ENCODE data around the gene R3HDM1.
A peak's percentile ranks its signal among the peaks of the same experiment; 100 is the strongest.

The R3HDM1 gene

DNA sequence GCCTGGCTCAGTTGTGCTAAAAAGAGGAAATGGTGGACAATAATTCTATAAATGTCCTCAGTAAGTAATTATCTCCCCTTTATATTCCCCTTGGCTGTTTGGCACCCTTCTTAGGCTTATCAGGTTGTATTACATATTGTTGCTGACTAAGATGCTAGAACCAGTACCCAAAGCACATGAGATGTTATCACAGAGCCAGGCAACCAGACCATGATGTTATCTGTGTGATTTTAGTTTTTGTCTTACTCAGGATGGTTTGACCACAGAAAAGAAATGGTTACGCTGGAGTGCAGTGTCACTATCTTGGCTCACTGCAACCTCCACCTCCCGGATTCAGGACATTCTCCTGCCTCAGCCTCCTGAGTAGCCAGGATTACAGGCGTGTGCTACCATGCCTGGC is 15.2 kb downstream of the R3HDM1 start:
- no peaks in the 10 kb centered on the region for H3K9me3 Mint-ChIP-seq
- peaks cover 22% of the 10 kb centered on the region for H3K4me1 Mint-ChIP-seq (ENCODE audit: low read depth)
- H3K4me3 Mint-ChIP-seq, result no peak overlapping the region
- H3K36me3 Mint-ChIP-seq (ENCODE audit: low read depth), result peaks cover 14% of the 10 kb centered on the region
- H3K27ac Mint-ChIP-seq, result no peak overlapping the region
- DNase-seq (ENCODE audit: low spot score), result peak; percentile 42
- H3K27me3 Mint-ChIP-seq (ENCODE audit: low read depth), result peaks cover 3% of the 10 kb centered on the region

DNA sequence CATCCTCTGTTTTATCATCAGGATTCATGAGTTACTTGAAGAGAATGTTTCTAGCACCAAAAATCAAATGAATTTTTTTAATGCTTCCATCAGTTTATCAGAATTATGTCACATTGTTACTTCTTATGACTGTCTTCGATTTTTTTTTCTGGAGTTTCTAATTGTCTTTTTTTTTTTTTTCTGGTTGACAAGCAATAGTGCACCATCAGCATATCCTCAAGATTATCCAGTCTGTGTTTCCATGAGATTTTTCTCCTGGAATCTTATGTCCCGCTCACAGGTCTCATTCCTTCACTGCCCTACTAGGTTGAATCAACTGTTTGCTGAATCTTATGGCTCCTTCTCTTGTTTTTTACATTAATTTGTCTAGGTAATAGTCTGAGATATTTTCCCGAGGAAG is 16.0 kb downstream of the R3HDM1 start:
- Mint-ChIP-seq H3K27me3 (ENCODE audit: low read depth) (peaks cover 3% of the 10 kb centered on the region), H3K9me3 (no peaks in the 10 kb centered on the region)

DNA sequence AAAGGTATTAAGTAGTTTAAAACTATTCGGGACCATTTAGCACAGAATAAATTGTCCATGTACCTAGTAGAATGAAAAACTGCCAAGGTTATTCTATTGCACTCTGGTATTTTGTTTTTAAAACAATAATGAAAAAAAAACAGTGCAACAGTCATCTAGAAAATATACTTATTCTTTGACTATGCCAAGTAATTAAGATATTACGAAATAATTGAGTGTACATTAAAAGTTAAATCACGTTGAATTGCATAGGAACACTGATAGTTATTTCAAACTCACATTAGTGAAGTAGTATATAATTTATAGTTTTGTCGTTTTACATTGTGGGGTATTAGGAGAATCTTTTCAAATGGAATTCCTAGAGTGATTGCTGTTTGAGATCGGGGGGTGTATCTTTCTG is 20.1 kb downstream of the R3HDM1 start:
- Mint-ChIP-seq H3K27me3 (ENCODE audit: low read depth) (peaks cover 3% of the 10 kb centered on the region), H3K4me3 (no peak overlapping the region), H3K9me3 (no peaks in the 10 kb centered on the region), H3K4me1 (ENCODE audit: low read depth) (peaks cover 6% of the 10 kb centered on the region), H3K36me3 (ENCODE audit: low read depth) (peaks cover 12% of the 10 kb centered on the region), H3K27ac (no peak overlapping the region)
- no peak for DNase-seq (ENCODE audit: low spot score)

More for the DNA sequence above, 16.0 kb downstream of the R3HDM1 start:
- Mint-ChIP-seq H3K27ac (no peak overlapping the region), H3K4me3 (no peak overlapping the region), H3K4me1 (ENCODE audit: low read depth) (peaks cover 22% of the 10 kb centered on the region), H3K36me3 (ENCODE audit: low read depth) (peaks cover 12% of the 10 kb centered on the region)
- no peak for DNase-seq (ENCODE audit: low spot score)

DNA sequence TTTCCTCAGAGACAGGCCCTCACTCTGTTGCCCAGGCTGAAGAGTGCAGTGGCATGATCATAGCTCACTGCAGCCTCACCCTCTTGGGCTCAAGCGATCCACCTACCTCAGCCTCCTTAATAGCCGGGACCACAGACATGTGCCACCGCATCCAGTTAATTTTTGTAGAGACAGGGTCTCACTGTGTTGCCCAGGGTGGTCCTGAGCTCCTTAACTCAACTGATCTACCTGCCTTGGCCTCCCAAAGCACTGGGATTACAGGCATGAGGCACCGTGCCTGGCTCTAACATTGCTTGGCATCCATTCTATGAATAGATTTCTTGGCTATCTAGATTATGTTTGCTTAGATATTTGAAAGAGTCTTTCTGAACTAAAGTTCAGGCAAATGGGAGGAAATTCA is 21.6 kb downstream of the R3HDM1 start:
- Mint-ChIP-seq H3K27ac (no peak overlapping the region), H3K27me3 (ENCODE audit: low read depth) (peaks cover 3% of the 10 kb centered on the region), H3K4me1 (ENCODE audit: low read depth) (no peaks in the 10 kb centered on the region), H3K36me3 (ENCODE audit: low read depth) (peaks cover 12% of the 10 kb centered on the region), H3K4me3 (no peak overlapping the region), H3K9me3 (no peaks in the 10 kb centered on the region)
- no peak for DNase-seq (ENCODE audit: low spot score)

DNA sequence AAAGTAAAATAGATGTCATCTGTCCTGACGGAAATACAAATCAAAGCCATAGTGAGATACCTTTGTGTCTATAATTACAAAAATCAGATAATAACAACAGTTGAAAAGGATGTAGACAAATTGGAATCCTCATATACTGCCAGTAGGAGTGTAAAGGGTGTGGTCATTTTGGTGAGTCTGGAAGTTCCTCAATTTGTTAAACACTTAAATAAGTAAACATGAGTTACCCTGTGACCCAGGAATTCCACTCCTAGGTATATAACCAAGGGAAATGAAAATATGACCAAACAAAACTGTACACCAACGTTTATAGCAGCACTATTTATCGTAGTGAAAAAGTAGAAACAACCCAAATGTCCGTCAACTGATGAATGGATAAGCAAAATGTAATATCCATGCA is 24.0 kb downstream of the R3HDM1 start:
- Mint-ChIP-seq H3K27me3 (ENCODE audit: low read depth) (no peaks in the 10 kb centered on the region), H3K36me3 (ENCODE audit: low read depth) (peaks cover 7% of the 10 kb centered on the region), H3K4me3 (no peak overlapping the region), H3K27ac (no peak overlapping the region), H3K9me3 (no peaks in the 10 kb centered on the region), H3K4me1 (ENCODE audit: low read depth) (no peaks in the 10 kb centered on the region)
- DNase-seq (ENCODE audit: low spot score), result no peak

DNA sequence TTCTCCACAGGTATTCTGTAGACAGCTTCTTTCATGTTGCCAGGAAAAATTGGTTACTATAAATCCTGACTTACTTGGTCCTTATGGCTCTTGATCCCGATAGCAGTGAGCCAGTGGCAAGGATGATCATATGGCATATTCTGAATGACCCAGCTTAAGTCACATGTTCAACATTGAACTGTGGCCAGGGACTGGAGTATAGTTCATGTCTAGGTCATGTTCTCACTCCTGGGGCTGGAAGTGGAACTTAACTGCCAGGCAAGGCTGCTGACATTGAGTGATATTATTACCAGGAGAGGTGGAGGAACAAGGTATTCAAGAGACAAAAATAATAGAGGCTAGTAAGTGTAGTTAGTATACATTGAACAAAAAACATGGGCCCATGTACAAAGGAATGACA is 26.2 kb downstream of the R3HDM1 start:
- H3K27ac Mint-ChIP-seq, result no peak overlapping the region

DNA sequence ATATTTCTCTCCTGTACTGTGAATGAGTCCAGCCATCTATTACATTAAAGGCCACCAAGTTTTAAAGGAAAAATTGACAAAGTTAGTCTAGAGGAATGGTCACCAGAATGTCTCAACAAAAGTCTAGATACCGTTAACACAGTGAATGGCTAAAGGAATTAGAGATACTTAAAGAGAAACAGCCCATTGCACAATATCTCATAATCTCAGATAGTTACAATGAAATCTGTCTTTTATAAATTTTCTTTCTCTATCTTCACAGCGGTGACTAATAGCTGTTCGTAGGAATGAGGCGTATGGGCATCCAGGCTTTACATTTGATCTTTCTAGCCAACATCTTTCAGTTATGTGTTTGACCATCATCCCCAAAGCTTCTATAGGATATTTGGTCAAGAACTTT is 30.6 kb downstream of the R3HDM1 start:
- no peak overlapping the region for H3K27ac Mint-ChIP-seq
- H3K9me3 Mint-ChIP-seq, result no peaks in the 10 kb centered on the region

More for the DNA sequence above, 26.2 kb downstream of the R3HDM1 start:
- Mint-ChIP-seq H3K36me3 (ENCODE audit: low read depth) (peaks cover 5% of the 10 kb centered on the region), H3K9me3 (no peaks in the 10 kb centered on the region), H3K4me1 (ENCODE audit: low read depth) (no peaks in the 10 kb centered on the region), H3K4me3 (no peak overlapping the region), H3K27me3 (ENCODE audit: low read depth) (no peaks in the 10 kb centered on the region)
- no peak for DNase-seq (ENCODE audit: low spot score)

DNA sequence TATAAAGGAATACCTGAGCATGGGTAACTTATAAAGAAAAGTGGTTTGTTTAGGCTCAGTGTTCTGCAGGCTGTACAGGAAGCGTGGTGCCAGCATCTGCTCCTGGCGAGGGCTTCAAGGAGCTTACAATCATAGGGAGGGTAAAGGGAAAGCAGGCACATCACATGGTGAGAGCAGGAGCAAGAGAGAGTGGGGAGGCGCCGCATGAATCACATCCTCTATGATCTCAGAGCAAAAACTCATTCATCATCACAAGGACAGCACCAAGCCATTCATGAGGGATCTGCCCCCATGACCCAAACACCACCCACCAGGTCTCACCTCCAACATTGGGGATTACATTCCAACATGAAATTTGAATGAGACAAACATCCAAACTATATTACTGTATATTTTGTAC is 32.5 kb downstream of the R3HDM1 start:
- H3K9me3 Mint-ChIP-seq, result no peaks in the 10 kb centered on the region
- H3K4me1 Mint-ChIP-seq (ENCODE audit: low read depth), result peaks cover 7% of the 10 kb centered on the region
- no peak overlapping the region for H3K4me3 Mint-ChIP-seq
- H3K27me3 Mint-ChIP-seq (ENCODE audit: low read depth), result no peaks in the 10 kb centered on the region
- no peak for DNase-seq (ENCODE audit: low spot score)
- H3K36me3 Mint-ChIP-seq (ENCODE audit: low read depth), result peaks cover 13% of the 10 kb centered on the region
- H3K27ac Mint-ChIP-seq, result no peak overlapping the region

More for the DNA sequence above, 30.6 kb downstream of the R3HDM1 start:
- H3K4me3 Mint-ChIP-seq, result no peak overlapping the region
- peaks cover 13% of the 10 kb centered on the region for H3K36me3 Mint-ChIP-seq (ENCODE audit: low read depth)
- H3K4me1 Mint-ChIP-seq (ENCODE audit: low read depth), result peaks cover 7% of the 10 kb centered on the region
- DNase-seq (ENCODE audit: low spot score), result no peak
- H3K27me3 Mint-ChIP-seq (ENCODE audit: low read depth), result no peaks in the 10 kb centered on the region

DNA sequence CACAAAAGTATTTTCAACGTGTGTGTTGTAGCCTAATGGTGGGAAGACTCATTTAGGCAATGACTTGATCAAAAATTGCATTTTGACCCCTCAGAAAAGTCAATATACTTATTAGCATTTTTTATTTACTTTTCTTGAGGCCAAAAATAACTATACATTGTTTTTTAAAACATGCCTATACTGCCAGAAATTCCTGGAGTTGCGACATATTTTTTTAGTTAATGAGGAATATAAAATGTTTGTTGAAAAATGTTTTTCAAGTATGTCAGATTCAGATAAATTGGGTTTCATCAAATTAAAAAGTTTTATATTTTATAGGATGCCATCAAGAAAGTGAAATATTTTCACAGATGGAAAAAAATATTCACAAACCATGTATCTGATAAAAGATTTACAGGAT is 39.6 kb downstream of the R3HDM1 start:
- no peak for DNase-seq (ENCODE audit: low spot score)
- H3K9me3 Mint-ChIP-seq, result no peaks in the 10 kb centered on the region
- H3K36me3 Mint-ChIP-seq (ENCODE audit: low read depth), result peaks cover 6% of the 10 kb centered on the region
- H3K4me3 Mint-ChIP-seq, result no peak overlapping the region
- H3K4me1 Mint-ChIP-seq (ENCODE audit: low read depth), result no peaks in the 10 kb centered on the region
- H3K27ac Mint-ChIP-seq, result no peak overlapping the region
- no peaks in the 10 kb centered on the region for H3K27me3 Mint-ChIP-seq (ENCODE audit: low read depth)

DNA sequence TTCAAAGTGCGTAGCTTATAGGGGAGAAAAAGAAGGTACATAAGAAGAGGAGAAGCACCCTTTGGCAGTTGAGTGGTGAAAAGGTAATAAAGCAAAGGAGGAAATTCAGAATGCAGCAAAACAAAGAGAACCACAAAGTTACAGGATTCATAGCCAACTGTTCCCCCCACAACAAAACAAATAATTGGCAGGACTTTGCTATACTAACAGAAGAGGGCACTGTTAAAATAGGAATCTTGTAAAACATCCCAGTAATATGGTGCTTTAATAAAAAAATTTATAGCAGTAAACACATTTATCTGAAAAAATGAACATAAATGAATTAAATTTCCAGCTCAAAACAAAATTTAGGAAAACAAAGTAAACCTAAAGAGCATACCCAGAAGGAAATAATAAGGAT is 42.3 kb downstream of the R3HDM1 start:
- no peak for DNase-seq (ENCODE audit: low spot score)
- no peaks in the 10 kb centered on the region for H3K9me3 Mint-ChIP-seq
- no peaks in the 10 kb centered on the region for H3K27me3 Mint-ChIP-seq (ENCODE audit: low read depth)
- no peaks in the 10 kb centered on the region for H3K4me1 Mint-ChIP-seq (ENCODE audit: low read depth)
- H3K27ac Mint-ChIP-seq, result no peak overlapping the region
- H3K36me3 Mint-ChIP-seq (ENCODE audit: low read depth), result peaks cover 3% of the 10 kb centered on the region
- H3K4me3 Mint-ChIP-seq, result no peak overlapping the region

DNA sequence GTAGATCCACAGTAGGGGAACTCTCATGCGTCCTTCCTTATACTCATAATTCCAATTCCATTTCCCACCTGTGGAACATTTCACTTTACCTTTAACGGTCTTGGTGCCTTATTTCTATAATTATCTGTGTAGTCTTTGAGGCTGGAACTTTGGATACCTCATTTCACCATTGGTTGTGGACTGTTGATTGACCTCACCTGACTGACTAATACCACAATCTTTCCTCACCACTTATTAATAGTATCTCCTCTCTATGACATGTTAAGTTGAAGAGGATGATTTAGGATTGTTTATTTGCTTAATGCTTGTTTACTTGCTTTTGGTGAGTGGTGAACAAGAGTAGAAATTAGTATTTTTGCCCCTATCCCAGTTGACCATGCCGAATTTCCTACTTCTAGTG is 50.0 kb downstream of the R3HDM1 start:
- no peak for DNase-seq (ENCODE audit: low spot score)
- peaks cover 1% of the 10 kb centered on the region for H3K36me3 Mint-ChIP-seq (ENCODE audit: low read depth)
- no peak overlapping the region for H3K27ac Mint-ChIP-seq
- H3K27me3 Mint-ChIP-seq (ENCODE audit: low read depth), result no peaks in the 10 kb centered on the region
- no peaks in the 10 kb centered on the region for H3K9me3 Mint-ChIP-seq
- no peak overlapping the region for H3K4me3 Mint-ChIP-seq
- peaks cover 3% of the 10 kb centered on the region for H3K4me1 Mint-ChIP-seq (ENCODE audit: low read depth)

DNA sequence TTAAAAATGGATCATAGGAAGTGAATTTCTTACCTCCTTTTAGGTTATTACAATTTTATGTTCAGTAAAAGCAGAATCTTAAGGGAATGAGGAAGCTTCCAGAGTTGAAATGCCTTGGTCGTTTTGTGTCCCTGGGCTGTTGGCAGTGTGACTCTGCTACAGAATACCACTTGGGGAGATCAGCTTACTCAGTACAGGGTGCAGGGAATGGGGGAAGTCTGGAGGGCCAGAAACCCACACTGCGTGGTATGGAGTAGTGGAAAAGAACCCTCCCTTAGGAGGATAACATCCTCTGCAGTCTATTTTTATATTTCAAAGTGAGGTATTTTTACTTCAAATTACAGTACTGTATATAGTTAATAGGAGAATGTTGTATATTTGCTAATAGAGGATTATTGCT is 51.1 kb downstream of the R3HDM1 start:
- Mint-ChIP-seq H3K27me3 (ENCODE audit: low read depth) (no peaks in the 10 kb centered on the region), H3K4me3 (no peak overlapping the region), H3K36me3 (ENCODE audit: low read depth) (peaks cover 1% of the 10 kb centered on the region), H3K4me1 (ENCODE audit: low read depth) (peaks cover 3% of the 10 kb centered on the region), H3K27ac (no peak overlapping the region), H3K9me3 (no peaks in the 10 kb centered on the region)
- DNase-seq (ENCODE audit: low spot score), result no peak

DNA sequence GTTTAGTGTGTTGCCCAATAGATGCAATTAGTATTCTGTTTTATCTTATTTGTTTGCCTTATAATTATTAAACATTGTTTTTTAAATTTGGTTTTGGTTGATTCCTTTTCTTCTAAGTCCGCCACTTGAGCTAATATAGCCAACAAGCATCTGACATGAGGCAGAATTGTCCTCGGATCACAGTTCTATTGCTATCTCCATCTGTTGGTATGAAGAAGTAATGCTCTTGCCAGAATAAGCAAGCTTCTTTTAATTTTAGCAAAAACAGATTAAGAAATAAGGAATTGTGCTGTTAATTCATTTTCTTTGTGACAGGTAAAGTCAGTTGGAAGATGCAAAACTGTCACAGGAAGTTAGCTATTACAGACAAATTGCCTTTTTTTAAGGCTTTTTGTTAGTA is 54.3 kb downstream of the R3HDM1 start:
- no peak for DNase-seq (ENCODE audit: low spot score)
- H3K4me1 Mint-ChIP-seq (ENCODE audit: low read depth), result peaks cover 8% of the 10 kb centered on the region
- H3K4me3 Mint-ChIP-seq, result no peak overlapping the region
- no peaks in the 10 kb centered on the region for H3K27me3 Mint-ChIP-seq (ENCODE audit: low read depth)
- H3K9me3 Mint-ChIP-seq, result no peaks in the 10 kb centered on the region
- peaks cover 4% of the 10 kb centered on the region for H3K36me3 Mint-ChIP-seq (ENCODE audit: low read depth)
- H3K27ac Mint-ChIP-seq, result no peak overlapping the region

DNA sequence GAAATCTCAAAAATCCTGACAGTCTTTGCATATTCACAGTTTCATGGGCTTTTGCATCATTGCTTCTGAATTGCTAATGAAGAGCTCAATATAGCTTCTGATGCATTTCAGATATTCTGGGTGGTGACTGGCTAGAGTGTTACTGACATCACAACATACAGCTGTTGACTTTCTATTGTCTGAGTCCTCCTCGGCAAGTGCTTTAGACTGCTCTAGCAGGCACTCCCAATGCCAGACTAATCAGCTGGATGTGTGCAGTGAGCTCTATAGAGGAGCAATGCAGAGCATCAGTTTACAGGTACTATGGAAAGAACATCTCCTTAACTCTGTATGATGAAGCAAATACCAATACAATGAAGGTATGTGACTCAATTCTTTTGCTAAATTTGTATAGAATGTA is 54.9 kb downstream of the R3HDM1 start:
- H3K4me1 Mint-ChIP-seq (ENCODE audit: low read depth), result peaks cover 8% of the 10 kb centered on the region
- H3K27me3 Mint-ChIP-seq (ENCODE audit: low read depth), result no peaks in the 10 kb centered on the region
- no peak overlapping the region for H3K4me3 Mint-ChIP-seq
- no peak for DNase-seq (ENCODE audit: low spot score)
- peaks cover 4% of the 10 kb centered on the region for H3K36me3 Mint-ChIP-seq (ENCODE audit: low read depth)
- no peaks in the 10 kb centered on the region for H3K9me3 Mint-ChIP-seq
- no peak overlapping the region for H3K27ac Mint-ChIP-seq

DNA sequence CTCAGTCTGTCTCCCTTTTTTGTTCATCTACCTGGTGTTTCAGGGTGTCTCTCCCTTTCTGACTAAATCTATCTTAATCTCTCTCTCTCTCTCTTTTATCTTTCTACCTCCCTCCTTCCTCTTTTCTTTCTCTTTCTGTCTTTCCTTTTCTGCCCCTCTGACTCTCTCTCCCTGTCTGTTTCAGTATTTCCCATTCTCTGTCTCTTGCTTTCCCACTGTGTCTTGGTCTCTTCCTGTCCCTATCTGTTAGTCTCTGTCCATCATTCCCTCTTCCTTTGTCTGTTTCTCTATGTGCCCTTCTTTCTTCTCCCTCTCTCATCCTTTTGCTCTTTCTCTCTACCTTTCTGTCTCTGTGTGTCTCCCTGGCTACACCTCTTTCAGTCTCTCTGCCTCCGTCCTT is 56.7 kb downstream of the R3HDM1 start:
- Mint-ChIP-seq H3K4me1 (ENCODE audit: low read depth) (peaks cover 8% of the 10 kb centered on the region), H3K27ac (peak overlapping the region; percentile 11), H3K4me3 (no peak overlapping the region), H3K36me3 (ENCODE audit: low read depth) (peaks cover 14% of the 10 kb centered on the region), H3K27me3 (ENCODE audit: low read depth) (no peaks in the 10 kb centered on the region), H3K9me3 (peaks cover 12% of the 10 kb centered on the region)
- DNase-seq (ENCODE audit: low spot score), result no peak
